Testis (tissue), 3 donors: Measurements from ENCODE around the gene ASCC1. TPM values are rescaled to one million over a fixed set of nuclear protein-coding genes. Genes with fewer than 3 reads are reported as not detected.

Experiments used
- DNase-seq: peaks from one replicate; pipeline ENCODE4 v3.0.0-alpha.2; 2019
- H3K27ac ChIP-seq, 2 donors: fragments of 200-600 bp; sonication (generic); one replicate each; pipeline ENCODE4 v1.5.1; 2019
- H3K27me3 ChIP-seq: fragments of 200-600 bp; sonication (generic); one replicate; pipeline ENCODE4 v1.5.1; 2019
- H3K36me3 ChIP-seq: fragments of 200-600 bp; sonication (generic); one replicate; pipeline ENCODE4 v1.5.1; 2017; ENCODE audit warnings: low read depth; ENCODE audit errors: missing control alignments
- H3K4me1 ChIP-seq: fragments of 200-600 bp; sonication (generic); one replicate; pipeline ENCODE4 v1.5.1; 2019
- H3K4me3 ChIP-seq, 2 donors: fragments of 200-600 bp; sonication (generic); one replicate each; pipeline ENCODE4 v1.5.1; 2017 to 2019
- H3K9me3 ChIP-seq: fragments of 200-600 bp; sonication (generic); one replicate; pipeline ENCODE4 v1.5.1; 2017
- POLR2A ChIP-seq: fragments of 450-650 bp; IDR thresholded peaks from one replicate; pipeline ENCODE4 v1.6.1; 2017; ENCODE audit warnings: antibody characterized with exemption, mild to moderate bottlenecking, moderate library complexity
- WGBS, 2 donors: methylation state at CpG; one replicate each; pipeline ENCODE4 v1.1.5; 2018; 5-methylcytosine and 5-hydroxymethylcytosine counted together
- intact Hi-C: fragments of 100-400 bp; cut with DNase I; formaldehyde crosslinking; loops from one replicate; pipeline ENCODE4 v1.15.1; 2023; ENCODE audit warnings: low total_unique reads
- polyA plus RNA-seq: library from polyadenylated mRNA; stranded (reverse); fragments of 350-450 nt; fragmentation: Illumina TruSeq; extraction: RNeasy Lipid Tissue Mini Kit (QIAGEN cat#74804); gene quantifications from one replicate; pipeline ENCODE4 v1.2.3, GENCODE V29; 2014; ENCODE audit warnings: low read depth, low replicate concordance; ENCODE audit not compliant: insufficient read depth
- total RNA-seq, 2 donors: library from RNA; depleted of rRNA; stranded (reverse); fragments of >200 nt; gene quantifications; one replicate each; pipeline ENCODE4 v1.2.3, GENCODE V29; 2016
- TF ChIP-seq, protein P1 (sequence below), 3 experiments: fragments of 450-650 bp in 2 of 3; fragments of 200-600 bp in 1 of 3; sonication (generic) in 1 of 3; IDR thresholded peaks; one replicate each; pipeline ENCODE4 v1.5.1; 2016 to 2019; ENCODE audit warnings: antibody characterized with exemption in 3 of 3, mild to moderate bottlenecking in 2 of 3, moderate library complexity in 1 of 3

The ASCC1 gene
- total and polyA plus RNA-seq, 3 donors from 2014 or later = 47.4 to 58.3 (median 48.8) TPM

DNA sequence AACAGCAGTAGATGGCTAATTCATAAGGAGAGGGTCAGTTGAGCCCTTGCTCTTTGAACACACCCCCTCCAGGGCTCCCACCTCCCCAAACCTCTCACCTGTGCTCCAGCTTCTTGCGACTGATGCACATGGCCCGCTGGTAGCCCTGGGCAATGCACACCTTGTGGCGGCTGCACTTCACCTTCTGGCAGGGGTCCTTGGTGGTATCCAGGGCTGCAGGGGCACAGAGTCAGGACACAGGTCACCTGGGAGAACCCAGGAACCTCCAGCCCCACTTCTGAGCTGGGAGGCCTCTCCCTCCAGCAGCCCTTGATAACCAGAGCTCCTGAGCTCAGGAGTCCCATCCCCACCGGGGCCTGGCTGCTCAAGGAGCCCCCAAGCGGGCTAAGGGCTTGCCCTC is 144.0 kb downstream of the ASCC1 start:
- WGBS, 2 donors = 93 to 97% methylated on average over 4 to 5 of the region's 5 CpGs
- Histone ChIP-seq H3K9me3 (no peaks in the 10 kb centered on the region), H3K4me3 (no peak overlapping the region), H3K27me3 (no peaks in the 10 kb centered on the region), H3K27ac (no peak overlapping the region), H3K4me1 (peaks cover 40% of the 10 kb centered on the region), H3K36me3 (no peaks in the 10 kb centered on the region)
- DNase-seq = no peak
- intact Hi-C loops = no loop called here
- TF ChIP-seq, protein P1, sequence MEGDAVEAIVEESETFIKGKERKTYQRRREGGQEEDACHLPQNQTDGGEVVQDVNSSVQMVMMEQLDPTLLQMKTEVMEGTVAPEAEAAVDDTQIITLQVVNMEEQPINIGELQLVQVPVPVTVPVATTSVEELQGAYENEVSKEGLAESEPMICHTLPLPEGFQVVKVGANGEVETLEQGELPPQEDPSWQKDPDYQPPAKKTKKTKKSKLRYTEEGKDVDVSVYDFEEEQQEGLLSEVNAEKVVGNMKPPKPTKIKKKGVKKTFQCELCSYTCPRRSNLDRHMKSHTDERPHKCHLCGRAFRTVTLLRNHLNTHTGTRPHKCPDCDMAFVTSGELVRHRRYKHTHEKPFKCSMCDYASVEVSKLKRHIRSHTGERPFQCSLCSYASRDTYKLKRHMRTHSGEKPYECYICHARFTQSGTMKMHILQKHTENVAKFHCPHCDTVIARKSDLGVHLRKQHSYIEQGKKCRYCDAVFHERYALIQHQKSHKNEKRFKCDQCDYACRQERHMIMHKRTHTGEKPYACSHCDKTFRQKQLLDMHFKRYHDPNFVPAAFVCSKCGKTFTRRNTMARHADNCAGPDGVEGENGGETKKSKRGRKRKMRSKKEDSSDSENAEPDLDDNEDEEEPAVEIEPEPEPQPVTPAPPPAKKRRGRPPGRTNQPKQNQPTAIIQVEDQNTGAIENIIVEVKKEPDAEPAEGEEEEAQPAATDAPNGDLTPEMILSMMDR (IDR thresholded peaks at IDR 0.05) = no peak

- no peak overlapping the region for H3K4me3 ChIP-seq
- H3K9me3 ChIP-seq = no peaks in the 10 kb centered on the region
- H3K27ac ChIP-seq = peak overlapping the region; percentile 12 to 72
- 67 to 72% methylated on average over 6 to 7 of the region's 7 CpGs for WGBS, 2 donors
- peak; percentile 55 for DNase-seq
- no peaks in the 10 kb centered on the region for H3K36me3 ChIP-seq
- peaks cover 61% of the 10 kb centered on the region for H3K4me1 ChIP-seq
- no peaks in the 10 kb centered on the region for H3K27me3 ChIP-seq
- TF ChIP-seq, protein P1 (IDR thresholded peaks at IDR 0.05) = no peak
- no peak for TF ChIP-seq POLR2A
- intact Hi-C loops = no loop called here
Measured at GRCh38 chr10:72069751-72070526, 146.1 kb downstream of the ASCC1 start.

DNA sequence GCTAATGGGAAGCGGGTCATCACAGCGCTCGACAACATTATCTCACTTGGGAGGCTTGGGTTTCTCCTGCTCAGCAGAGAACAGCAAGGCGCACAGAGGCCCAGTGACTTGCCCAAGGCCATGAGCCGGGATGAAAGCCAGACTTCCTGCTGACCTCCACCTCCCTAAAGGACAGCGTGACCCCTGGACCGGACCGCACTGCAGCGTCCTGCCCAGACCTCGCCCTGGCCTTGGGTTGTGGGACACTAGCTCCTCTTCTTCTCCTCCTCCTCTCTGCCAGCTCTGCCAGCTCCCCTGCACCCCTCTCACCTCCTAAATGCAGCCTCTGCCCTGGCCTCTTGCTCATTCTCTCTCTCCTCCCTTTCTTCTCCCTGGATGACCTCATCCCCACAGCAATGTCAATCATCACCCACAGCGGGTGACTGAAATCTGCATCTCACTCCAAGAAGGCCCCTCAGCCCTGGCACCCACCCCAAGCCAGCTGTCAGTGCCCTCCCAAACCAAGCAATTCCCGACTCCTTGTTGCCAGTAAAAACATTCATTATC is 147.1 kb downstream of the ASCC1 start:
- Histone ChIP-seq H3K9me3 (no peaks in the 10 kb centered on the region), H3K27me3 (no peaks in the 10 kb centered on the region), H3K36me3 (no peaks in the 10 kb centered on the region), H3K27ac (peak overlapping the region; percentile 41 to 72), H3K4me3 (no peak overlapping the region), H3K4me1 (peaks cover 63% of the 10 kb centered on the region)
- TF ChIP-seq, protein P1 (IDR thresholded peaks at IDR 0.05) = no peak
- no peak for TF ChIP-seq POLR2A
- DNase-seq = peak; percentile 97
- 37 to 39% methylated on average over 12 of the region's 12 CpGs for WGBS, 2 donors
- intact Hi-C loops = no loop called here

DNA sequence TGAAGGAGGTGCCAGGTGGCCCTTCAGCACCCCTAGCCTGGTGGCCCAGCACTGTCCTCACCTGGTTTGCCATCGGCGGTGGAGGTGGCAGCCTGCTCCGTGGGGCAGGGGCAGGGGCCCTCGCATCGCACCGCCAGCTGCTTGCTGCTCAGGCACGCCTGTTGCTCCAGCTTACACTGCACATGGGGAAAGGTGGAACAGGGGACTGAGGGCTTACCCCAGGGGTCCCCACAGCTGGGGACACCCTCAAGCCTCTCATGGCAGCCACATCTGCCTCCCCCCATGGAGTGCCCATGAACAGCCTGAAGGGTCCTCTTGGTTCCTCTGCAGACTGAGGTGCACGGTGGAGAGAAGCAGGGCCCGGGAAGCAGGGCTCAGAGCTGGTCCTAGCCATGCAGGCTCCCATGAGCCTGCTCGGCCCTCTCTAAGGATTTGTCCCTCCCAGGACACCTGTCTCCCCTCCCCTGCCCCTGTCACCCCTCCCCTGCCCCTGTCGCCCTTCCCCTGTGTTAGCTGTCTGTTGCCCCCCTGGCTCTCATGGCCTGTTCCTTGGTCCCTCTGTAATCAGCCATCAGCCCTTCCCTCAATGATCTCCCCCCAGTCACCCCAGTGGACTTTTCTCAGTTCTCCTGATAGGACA is 147.8 kb downstream of the ASCC1 start:
- Histone ChIP-seq H3K4me1 (peaks cover 56% of the 10 kb centered on the region), H3K36me3 (no peaks in the 10 kb centered on the region), H3K27ac (peak overlapping the region; percentile 41 to 72), H3K27me3 (no peaks in the 10 kb centered on the region), H3K4me3 (no peak overlapping the region), H3K9me3 (no peaks in the 10 kb centered on the region)
- TF ChIP-seq POLR2A = no peak
- TF ChIP-seq, protein P1 (IDR thresholded peaks at IDR 0.05) = no peak
- 68 to 91% methylated on average over 9 to 10 of the region's 11 CpGs for WGBS, 2 donors
- intact Hi-C loops = no loop called here
- DNase-seq = no peak
